Measurements from ENCODE around the gene PMS1. TPM values are rescaled to one million over a fixed set of nuclear protein-coding genes. Genes with fewer than 3 reads are reported as not detected.
A peak's percentile ranks its signal among the peaks of the same experiment; 100 is the strongest.

Gene PMS1
- total RNA-seq, 8 experiments from 2014 or later = 22.6 to 37.4 (median 25.9) TPM

GRCh38 chr2:189783451-189783926 is 761 bp upstream of the PMS1 start:
- 0 to 3% (median 1%) methylated on average over 1 to 11 of the region's 17 CpGs; no CpG with 5 or more reads in 1 of the 10 experiments for WGBS, 10 experiments
- ATAC-seq (replicated peaks in 6 of 8) = peak in 3 of 8 experiments; percentile 9 to 31 (median 13)
- Histone ChIP-seq H3K4me1 (replicated peaks in 1 of 2) (peaks cover 7 to 15% of the 10 kb centered on the region in 2 donors), H3K27ac (peak overlapping the region; percentile 98 to 99), H3K4me3 (peak overlapping the region; percentile 70 to 91 (median 82))
- in situ Hi-C loops (cut with MboI; ENCODE audit: low pct_unique_long_range_greater_than_20kb in 2 of 9, low sequenced_read_pairs in 9 of 9, unreplicated experiment in 9 of 9) = loop anchor here in 3 of 9 experiments (25.0 kb wide), 2 partner anchors 254 to 279 kb away; partner anchors contain the start of gene MSTN (in 2 of the 3)

DNA sequence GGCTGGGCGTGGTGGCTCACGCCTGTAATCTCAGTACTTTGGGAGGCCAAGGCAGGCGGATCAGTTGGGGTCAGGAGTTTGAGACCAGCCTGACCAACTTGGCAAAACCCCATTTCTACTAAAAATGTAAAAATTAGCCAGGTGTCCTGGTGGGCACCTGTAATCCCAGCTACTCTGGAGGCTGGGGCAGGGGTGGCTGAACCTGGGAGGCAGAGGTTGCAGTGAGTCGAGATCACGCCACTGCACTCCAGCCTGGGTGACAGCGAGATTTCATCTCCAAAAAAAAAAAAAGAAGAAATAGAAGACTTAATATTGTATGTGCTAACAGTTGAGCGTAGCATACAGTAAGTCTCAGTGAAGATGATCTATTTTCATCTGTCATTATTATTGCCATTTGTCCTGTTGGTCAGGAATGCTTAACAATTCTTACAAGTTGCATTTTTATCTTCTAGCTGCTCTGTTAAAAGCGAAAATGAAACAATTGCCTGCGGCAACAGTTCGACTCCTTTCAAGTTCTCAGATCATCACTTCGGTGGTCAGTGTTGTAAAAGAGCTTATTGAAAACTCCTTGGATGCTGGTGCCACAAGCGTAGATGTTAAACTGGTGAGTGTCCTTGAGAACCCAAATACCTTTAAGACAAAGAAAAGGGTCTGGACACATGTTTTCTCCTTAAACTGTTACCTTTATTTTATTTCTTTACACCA is 7.2 kb downstream of the PMS1 start:
- WGBS, 10 experiments = 87 to 100% (median 97%) methylated on average over 1 to 11 of the region's 12 CpGs
- no peak overlapping the region for H3K4me3 ChIP-seq
- in situ Hi-C loops (cut with MboI; ENCODE audit: low pct_unique_long_range_greater_than_20kb in 2 of 9, low sequenced_read_pairs in 9 of 9, unreplicated experiment in 9 of 9) = loop anchor here in 3 of 9 experiments (25.0 kb wide), 2 partner anchors 246 to 271 kb away; partner anchors contain the start of gene MSTN (in 2 of the 3)

DNA sequence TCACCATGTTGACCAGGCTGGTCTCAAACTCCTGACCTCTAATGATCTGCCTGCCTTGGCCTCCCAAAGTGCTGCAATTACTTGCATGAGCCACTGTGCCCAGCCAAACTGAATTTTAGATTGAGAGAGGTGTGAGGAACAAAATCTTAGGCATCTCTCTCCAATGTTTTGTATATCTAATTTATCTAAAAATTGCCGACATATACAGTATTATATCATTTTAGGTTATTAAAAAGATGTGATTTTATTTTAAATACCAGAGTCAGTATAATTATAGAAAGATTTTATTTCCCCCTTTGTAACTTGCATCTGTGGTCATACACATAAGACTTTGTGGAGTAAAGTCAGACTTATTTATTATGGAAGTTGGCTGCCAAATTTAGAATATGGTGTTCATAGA is 10.1 kb downstream of the PMS1 start:
- no peak for ATAC-seq (replicated peaks in 6 of 8)
- Histone ChIP-seq H3K4me1 (replicated peaks in 1 of 2) (no peaks in the 10 kb centered on the region), H3K27ac (no peak overlapping the region), H3K4me3 (no peak overlapping the region)
- in situ Hi-C loops (cut with MboI; ENCODE audit: low pct_unique_long_range_greater_than_20kb in 2 of 9, low sequenced_read_pairs in 9 of 9, unreplicated experiment in 9 of 9) = loop anchor here in 3 of 9 experiments (25.0 kb wide), 2 partner anchors 243 to 268 kb away; partner anchors contain the start of gene MSTN (in 2 of the 3)
- WGBS, 10 experiments = 91 to 100% (median 100%) methylated on average over 1 of the region's 1 CpG; no CpG with 5 or more reads in 3 of the 10 experiments

More for the DNA sequence above, 7.2 kb downstream of the PMS1 start:
- H3K27ac ChIP-seq = no peak overlapping the region
- H3K4me1 ChIP-seq (replicated peaks in 1 of 2) = no peaks in the 10 kb centered on the region
- ATAC-seq (replicated peaks in 6 of 8) = no peak

DNA sequence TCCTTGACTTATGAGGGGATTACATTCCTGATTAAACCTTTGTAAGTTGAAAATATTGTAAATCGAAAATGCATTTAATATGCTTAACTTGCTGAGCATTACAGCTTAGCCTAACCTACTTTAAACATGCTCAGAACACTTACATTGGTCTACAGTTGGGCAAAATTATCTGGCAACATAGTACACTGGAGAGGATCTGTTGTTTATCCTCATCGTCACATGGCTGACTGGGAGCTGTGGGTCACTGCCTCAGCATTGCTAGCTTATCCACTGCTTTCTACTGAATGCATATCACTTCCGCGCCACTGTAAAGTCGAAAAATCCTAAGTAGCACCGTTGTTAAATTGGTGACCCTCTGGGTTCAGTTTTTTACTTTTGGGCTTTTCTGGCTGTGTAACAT is 13.7 kb downstream of the PMS1 start:
- ATAC-seq (replicated peaks in 6 of 8) = no peak
- Histone ChIP-seq H3K4me1 (replicated peaks in 1 of 2) (no peaks in the 10 kb centered on the region), H3K27ac (no peak overlapping the region), H3K4me3 (no peak overlapping the region)
- 74 to 100% (median 94%) methylated on average over 1 to 6 of the region's 6 CpGs; no CpG with 5 or more reads in 1 of the 10 experiments for WGBS, 10 experiments
- in situ Hi-C loops (cut with MboI; ENCODE audit: low pct_unique_long_range_greater_than_20kb in 2 of 9, low sequenced_read_pairs in 9 of 9, unreplicated experiment in 9 of 9) = loop anchor here in 3 of 9 experiments (25.0 kb wide), 2 partner anchors 239 to 264 kb away; partner anchors contain the start of gene MSTN (in 2 of the 3)

GRCh38 chr2:189798312-189799029 is 14.2 kb downstream of the PMS1 start:
- in situ Hi-C loops (cut with MboI; ENCODE audit: low pct_unique_long_range_greater_than_20kb in 2 of 9, low sequenced_read_pairs in 9 of 9, unreplicated experiment in 9 of 9) = loop anchor here in 3 of 9 experiments (25.0 kb wide), 2 partner anchors 239 to 264 kb away; partner anchors contain the start of gene MSTN (in 2 of the 3)

GRCh38 chr2:189799030-189799331 is 14.7 kb downstream of the PMS1 start:
- H3K4me1 ChIP-seq (replicated peaks in 1 of 2) = no peaks in the 10 kb centered on the region
- H3K27ac ChIP-seq = no peak overlapping the region
- in situ Hi-C loops (cut with MboI; ENCODE audit: low pct_unique_long_range_greater_than_20kb in 2 of 9, low sequenced_read_pairs in 9 of 9, unreplicated experiment in 9 of 9) = loop anchor here in 3 of 9 experiments (25.0 kb wide), 2 partner anchors 238 to 263 kb away; partner anchors contain the start of gene MSTN (in 2 of the 3)
- ATAC-seq (replicated peaks in 6 of 8) = no peak
- H3K4me3 ChIP-seq = no peak overlapping the region

More at GRCh38 chr2:189798312-189799029, 14.2 kb downstream of the PMS1 start:
- Histone ChIP-seq H3K27ac (no peak overlapping the region), H3K4me3 (no peak overlapping the region), H3K4me1 (replicated peaks in 1 of 2) (no peaks in the 10 kb centered on the region)
- peak in 5 of 8 experiments; percentile 24 to 85 (median 76) for ATAC-seq (replicated peaks in 6 of 8)
- WGBS, 10 experiments = 43 to 100% (median 94%) methylated on average over 1 to 4 of the region's 4 CpGs

GRCh38 chr2:189799531-189799930 is 15.3 kb downstream of the PMS1 start:
- Histone ChIP-seq H3K4me1 (replicated peaks in 1 of 2) (no peaks in the 10 kb centered on the region), H3K27ac (no peak overlapping the region), H3K4me3 (no peak overlapping the region)
- in situ Hi-C loops (cut with MboI; ENCODE audit: low pct_unique_long_range_greater_than_20kb in 2 of 9, low sequenced_read_pairs in 9 of 9, unreplicated experiment in 9 of 9) = loop anchor here in 3 of 9 experiments (25.0 kb wide), 2 partner anchors 238 to 263 kb away; partner anchors contain the start of gene MSTN (in 2 of the 3)
- 43 to 100% (median 86%) methylated on average over 1 of the region's 2 CpGs; no CpG with 5 or more reads in 7 of the 10 experiments for WGBS, 10 experiments
- ATAC-seq (replicated peaks in 6 of 8) = peak in 2 of 8 experiments; percentile 59 to 71

- H3K27ac ChIP-seq = no peak overlapping the region
- H3K4me3 ChIP-seq = no peak overlapping the region
- ATAC-seq (replicated peaks in 6 of 8) = no peak
- in situ Hi-C loops (cut with MboI; ENCODE audit: low pct_unique_long_range_greater_than_20kb in 2 of 9, low sequenced_read_pairs in 9 of 9, unreplicated experiment in 9 of 9) = no loop called here
- 80 to 100% (median 96%) methylated on average over 1 to 2 of the region's 2 CpGs; no CpG with 5 or more reads in 6 of the 10 experiments for WGBS, 10 experiments
- H3K4me1 ChIP-seq (replicated peaks in 1 of 2) = no peaks in the 10 kb centered on the region
Measured at GRCh38 chr2:189802396-189802912, 18.2 kb downstream of the PMS1 start.

DNA sequence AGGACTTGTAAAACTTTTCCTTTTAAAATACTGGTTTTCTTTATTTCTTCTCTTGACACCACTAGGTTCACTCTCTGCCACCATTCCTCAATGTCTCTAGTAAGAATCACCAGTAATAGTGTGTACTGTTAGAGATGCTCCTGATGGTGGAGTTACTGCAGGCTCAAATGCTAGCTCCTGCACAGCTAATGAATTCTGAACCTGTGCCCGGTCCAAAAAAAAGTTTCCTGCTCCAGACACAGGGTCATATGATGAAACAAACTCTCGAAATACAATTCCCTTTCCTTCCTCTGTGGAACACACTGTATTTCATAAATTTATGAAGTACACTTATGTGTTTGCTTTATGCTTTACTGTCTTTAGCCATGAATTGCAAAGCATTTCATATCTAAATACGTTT is 19.2 kb downstream of the PMS1 start:
- no peak overlapping the region for H3K4me3 ChIP-seq
- in situ Hi-C loops (cut with MboI; ENCODE audit: low pct_unique_long_range_greater_than_20kb in 2 of 9, low sequenced_read_pairs in 9 of 9, unreplicated experiment in 9 of 9) = no loop called here
- H3K4me1 ChIP-seq (replicated peaks in 1 of 2) = no peaks in the 10 kb centered on the region
- WGBS, 10 experiments = 69 to 100% (median 97%) methylated on average over 1 to 3 of the region's 3 CpGs
- H3K27ac ChIP-seq = no peak overlapping the region
- ATAC-seq (replicated peaks in 6 of 8) = no peak

DNA sequence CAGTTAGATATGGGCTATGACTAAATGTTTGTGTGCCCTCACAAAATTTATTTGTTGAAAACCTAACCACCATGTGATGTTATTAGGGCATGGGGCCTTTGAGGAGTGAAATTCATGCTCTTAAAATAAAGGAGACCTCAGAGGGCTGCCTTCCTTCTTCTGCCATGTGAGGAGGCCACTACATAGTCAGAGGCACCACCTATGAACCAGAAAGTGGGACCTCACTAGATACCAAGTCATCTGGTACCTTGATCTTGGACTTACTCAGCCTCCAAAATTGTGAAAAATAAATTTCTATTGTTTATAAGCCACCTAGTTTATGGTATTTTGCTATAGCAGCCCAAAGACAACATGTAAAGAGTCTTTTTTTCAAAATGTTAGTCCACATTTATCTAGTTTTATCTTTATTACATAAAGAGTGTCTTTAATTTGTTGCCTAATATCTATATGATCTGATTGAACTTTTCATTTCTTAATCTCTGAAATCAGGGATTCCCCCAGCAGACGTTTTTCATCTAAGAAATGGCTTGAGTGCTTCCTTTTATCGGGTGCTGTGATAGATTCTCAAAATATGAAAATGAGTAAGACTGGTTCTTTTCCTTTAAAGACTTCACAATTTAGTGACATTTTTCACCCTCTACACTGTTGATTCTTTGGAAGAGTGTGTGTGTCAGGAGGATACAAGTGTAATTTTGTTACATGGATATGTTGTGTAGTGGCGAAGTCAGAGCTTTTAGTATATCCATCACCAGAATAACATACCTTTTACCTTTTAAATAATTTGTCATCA is 34.2 kb downstream of the PMS1 start:
- 38 to 100% (median 93%) methylated on average over 1 to 3 of the region's 3 CpGs; no CpG with 5 or more reads in 1 of the 10 experiments for WGBS, 10 experiments
- H3K4me3 ChIP-seq = no peak overlapping the region
- in situ Hi-C loops (cut with MboI; ENCODE audit: low pct_unique_long_range_greater_than_20kb in 2 of 9, low sequenced_read_pairs in 9 of 9, unreplicated experiment in 9 of 9) = no loop called here
- H3K4me1 ChIP-seq (replicated peaks in 1 of 2) = no peaks in the 10 kb centered on the region
- H3K27ac ChIP-seq = no peak overlapping the region
- no peak for ATAC-seq (replicated peaks in 6 of 8)

DNA sequence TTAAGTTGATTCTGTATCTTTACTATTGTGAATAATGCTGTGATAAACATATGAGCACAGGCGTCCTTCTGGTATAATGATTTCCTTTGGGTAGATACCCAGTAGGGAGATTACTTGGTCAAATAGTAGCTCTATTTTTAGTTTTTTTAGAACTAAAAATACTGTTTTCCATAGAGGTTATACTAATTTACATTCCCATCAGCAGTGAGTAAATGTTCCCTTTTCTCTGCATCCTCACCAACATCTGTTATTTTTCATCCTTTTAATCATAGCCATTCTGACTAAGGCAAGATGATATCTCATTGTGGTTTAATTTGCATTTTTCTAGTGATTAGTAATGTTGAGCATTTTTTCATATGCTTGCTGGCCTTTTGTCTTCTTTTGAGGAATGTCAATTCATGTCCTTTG is 35.1 kb downstream of the PMS1 start:
- Histone ChIP-seq H3K27ac (no peak overlapping the region), H3K4me3 (no peak overlapping the region), H3K4me1 (replicated peaks in 1 of 2) (no peaks in the 10 kb centered on the region)
- ATAC-seq (replicated peaks in 6 of 8) = peak in 2 of 8 experiments; percentile 90 to 93
- 41 to 100% (median 82%) methylated on average over 1 of the region's 1 CpG; no CpG with 5 or more reads in 4 of the 10 experiments for WGBS, 10 experiments
- in situ Hi-C loops (cut with MboI; ENCODE audit: low pct_unique_long_range_greater_than_20kb in 2 of 9, low sequenced_read_pairs in 9 of 9, unreplicated experiment in 9 of 9) = no loop called here

Data from motor neuron (in vitro differentiated cells).